Panc1 (cell line): Measurements from ENCODE around the gene GRAMD1A. TPM values are rescaled to one million over a fixed set of nuclear protein-coding genes. Genes with fewer than 3 reads are reported as not detected.

ENCODE experiments used
- ATAC-seq: fragments of 200-7000 bp; cut with Tn5 transposase; 2 replicates; pipeline ENCODE4 v1.9.1; 2020; ENCODE audit warnings: mild to moderate bottlenecking, moderate library complexity
- BruUV-seq: library from RNA; stranded (reverse); fragments of 400-500 nt; replicated peaks from 2 replicates; lab custom pipeline; 2021; lab: Mats Ljungman, UMichigan
- CTCF ChIA-PET: fragments of 300-600 bp; sonication (Branson Sonifier 250); formaldehyde crosslinking; loops from one replicate; lab custom pipeline; 2022; ENCODE audit warnings: antibody characterized with exemption; lab: Charles Lee
- POLR2A ChIA-PET: fragments of 300-600 bp; sonication (Branson Sonifier 250); formaldehyde crosslinking; loops from one replicate; lab custom pipeline; 2022; ENCODE audit warnings: antibody characterized with exemption; lab: Charles Lee
- DNase-seq: peaks from one replicate; pipeline ENCODE4 v3.0.0-alpha.2; 2010; ENCODE audit warnings: low read depth, low spot score
- H3K27ac ChIP-seq: 2 replicates; pipeline ENCODE4 v1.5.1; 2011; ENCODE audit warnings: mild to moderate bottlenecking, low read length, inconsistent platforms
- H3K27me3 ChIP-seq: fragments of 200-500 bp; sonication (Bioruptor generic); 2 replicates; pipeline ENCODE4 v1.6.0; 2014; ENCODE audit warnings: low read length, inconsistent platforms; ENCODE audit not compliant: control insufficient read depth, insufficient read depth
- H3K36me3 ChIP-seq: fragments of 200-500 bp; sonication (Bioruptor generic); 2 replicates; pipeline ENCODE4 v1.5.1; 2014; ENCODE audit warnings: inconsistent platforms, mild to moderate bottlenecking, low read length, moderate library complexity; ENCODE audit not compliant: control insufficient read depth, insufficient read depth
- H3K4me1 ChIP-seq: 2 replicates; pipeline ENCODE4 v1.5.1; 2011; ENCODE audit warnings: inconsistent platforms, mild to moderate bottlenecking, low read length, moderate library complexity; ENCODE audit not compliant: control insufficient read depth, insufficient read depth
- H3K4me3 ChIP-seq, 2 experiments: 2 replicates each; pipeline ENCODE4 v1.5.1; 2011 to 2012; ENCODE audit warnings: low read depth in 2 of 2, low read length in 2 of 2, mild to moderate bottlenecking in 2 of 2, inconsistent platforms in 1 of 2, moderate library complexity in 1 of 2
- H3K9me3 ChIP-seq: fragments of 200-500 bp; sonication (Bioruptor generic); 2 replicates; pipeline ENCODE4 v1.5.1; 2014; ENCODE audit warnings: low read depth, mild to moderate bottlenecking, inconsistent platforms, low read length, moderate library complexity; ENCODE audit not compliant: control insufficient read depth, insufficient read depth
- CTCF ChIP-seq: fragments of 450-650 bp; IDR thresholded peaks from 2 replicates; pipeline ENCODE4 v1.5.1; 2017; ENCODE audit warnings: mild to moderate bottlenecking
- POLR2AphosphoS5 ChIP-seq: IDR thresholded peaks from 2 replicates; pipeline ENCODE4 v1.6.1; 2012; ENCODE audit warnings: mild to moderate bottlenecking, low read depth, low read length, moderate library complexity
- REST ChIP-seq, 2 experiments: IDR thresholded peaks; 2 replicates each; pipeline ENCODE4 v1.6.1; 2011 to 2012; ENCODE audit warnings: low read depth in 2 of 2, control low read depth in 1 of 2, low read length in 1 of 2, mild to moderate bottlenecking in 1 of 2, moderate library complexity in 1 of 2; ENCODE audit not compliant: insufficient read depth in 1 of 2
- SIN3A ChIP-seq: IDR thresholded peaks from 2 replicates; pipeline ENCODE4 v1.6.1; 2012; ENCODE audit warnings: low read depth, mild to moderate bottlenecking, low read length, moderate library complexity, borderline replicate concordance; ENCODE audit not compliant: insufficient read depth
- TCF7L2 ChIP-seq: IDR thresholded peaks from 2 replicates; pipeline ENCODE4 v1.6.1; 2011; ENCODE audit warnings: mild to moderate bottlenecking, low read depth, low read length, inconsistent platforms
- in situ Hi-C: cut with HindIII; loops from 2 replicates; pipeline ENCODE4 v1.10.0; 2016; ENCODE audit warnings: low sequenced_read_pairs, low pct_unique_long_range_greater_than_20kb
- intact Hi-C: fragments of 100-400 bp; cut with micrococcal nuclease; formaldehyde crosslinking; loops from one replicate; pipeline ENCODE4 v1.10.0; 2022; ENCODE audit not compliant: unreplicated experiment
- total RNA-seq: library from RNA; stranded (reverse); gene quantifications from one replicate; pipeline ENCODE4 v1.2.1, GENCODE V29; 2021; ENCODE audit not compliant: unreplicated experiment

GRAMD1A gene
- total RNA-seq, 1 experiment from 2014 or later = 69.9 TPM

GRCh38 chr19:35051796-35052195 is 51.7 kb downstream of the GRAMD1A start:
- TF ChIP-seq TCF7L2 (no peak), SIN3A (no peak), REST (IDR thresholded peaks at IDR 0.05; ENCODE audit: insufficient read depth in 1 of 2, low read depth in 2 of 2, low read length in 1 of 2) (no peak), CTCF (no peak), POLR2AphosphoS5 (no peak)
- BruUV-seq = no TSS peak
- DNase-seq (no peak), ATAC-seq (no peak)
- Histone ChIP-seq H3K27me3 (peaks cover 2% of the 10 kb centered on the region; the same call in 1 of the 2 replicates), H3K4me1 (no peaks in the 10 kb centered on the region), H3K4me3 (no peak overlapping the region), H3K36me3 (no peaks in the 10 kb centered on the region), H3K9me3 (no peaks in the 10 kb centered on the region), H3K27ac (no peak overlapping the region)
- ChIA-PET POLR2A (no interaction called here), CTCF (no interaction called here)
- intact Hi-C loops (no loop called here), in situ Hi-C loops (no loop called here)

- POLR2A ChIA-PET = no interaction called here
- in situ Hi-C loops = no loop called here
- Histone ChIP-seq H3K27ac (no peak overlapping the region), H3K4me3 (no peak overlapping the region), H3K36me3 (no peaks in the 10 kb centered on the region), H3K9me3 (no peaks in the 10 kb centered on the region), H3K4me1 (no peaks in the 10 kb centered on the region), H3K27me3 (peaks cover 2% of the 10 kb centered on the region; the same call in 1 of the 2 replicates)
- DNase-seq (no peak), ATAC-seq (no peak)
- TF ChIP-seq SIN3A (no peak), CTCF (no peak), POLR2AphosphoS5 (no peak), REST (IDR thresholded peaks at IDR 0.05; ENCODE audit: insufficient read depth in 1 of 2, low read depth in 2 of 2, low read length in 1 of 2) (no peak), TCF7L2 (no peak)
- CTCF ChIA-PET = no interaction called here
- intact Hi-C loops = no loop called here
- no TSS peak for BruUV-seq
Observed at GRCh38 chr19:35052599-35053190, 52.6 kb downstream of the GRAMD1A start.
